ENCODE results near the gene NMT2. TPM values are rescaled to one million over a fixed set of nuclear protein-coding genes. Genes with fewer than 3 reads are reported as not detected.
"Not testable (repeated sequence)": the region's sequence is repeated elsewhere in the genome, so short reads cannot be mapped to it uniquely, and the experiment has no call there.

The NMT2 gene
- total RNA-seq, result 50.1 and 56.2 TPM in 2 replicates

DNA sequence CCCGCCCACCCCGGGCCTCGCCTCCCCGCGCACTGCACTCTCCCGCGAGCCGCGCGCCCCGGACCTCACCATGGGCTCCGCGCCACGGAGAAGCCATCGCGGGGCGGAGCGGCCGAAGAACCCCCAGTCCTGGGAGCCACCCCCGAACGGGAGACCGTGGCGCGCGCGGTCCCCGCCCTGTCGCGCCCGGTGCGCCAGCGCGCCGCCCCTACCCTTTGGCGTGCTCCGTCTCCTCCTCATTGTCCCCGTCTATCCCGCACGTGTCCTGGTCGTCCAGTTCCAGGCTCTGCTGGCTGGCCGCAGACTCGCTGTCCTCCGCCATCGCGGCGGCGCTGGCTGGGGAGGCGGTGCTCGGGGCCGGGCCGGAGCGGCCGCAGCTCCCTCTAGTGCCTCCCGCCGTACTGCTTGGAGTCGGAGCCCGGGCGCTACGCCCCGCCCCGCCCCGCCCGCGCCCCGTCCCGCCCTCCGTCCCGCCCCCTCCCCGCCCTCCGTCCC, at the start of gene NMT2:
TSS of gene NMT2 (minus strand) at position 403 of the 495 bp plus-strand sequence. CDS start at position 322, 81 bp downstream.
- intact Hi-C loops (cut with micrococcal nuclease), result loop anchor here (1.0 to 5.0 kb wide), 8 partner anchors 27 to 1269 kb away; partner anchors contain the start of genes ACBD7, CDNF, FAM171A1 and HSPA14

DNA sequence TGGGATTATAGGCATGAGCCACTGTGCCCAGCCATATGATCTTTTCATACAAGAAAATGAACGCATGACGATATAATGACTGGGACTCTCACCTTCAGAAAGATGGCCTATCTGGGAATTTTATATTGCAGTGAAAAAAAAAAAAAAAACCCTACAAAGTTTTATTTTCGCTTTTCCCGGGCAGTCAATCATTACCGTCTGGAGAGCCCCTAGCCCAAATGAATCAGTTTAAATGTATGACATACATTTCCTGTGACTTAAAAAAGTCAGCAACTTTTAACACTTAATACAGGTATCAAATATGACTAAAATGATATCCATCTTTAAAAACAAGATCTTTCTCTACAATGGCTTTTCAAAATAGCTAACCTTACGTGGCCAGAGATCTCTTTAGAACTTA, 48.2 kb upstream of the NMT2 start:
- intact Hi-C loops (cut with micrococcal nuclease), result no loop called here

DNA sequence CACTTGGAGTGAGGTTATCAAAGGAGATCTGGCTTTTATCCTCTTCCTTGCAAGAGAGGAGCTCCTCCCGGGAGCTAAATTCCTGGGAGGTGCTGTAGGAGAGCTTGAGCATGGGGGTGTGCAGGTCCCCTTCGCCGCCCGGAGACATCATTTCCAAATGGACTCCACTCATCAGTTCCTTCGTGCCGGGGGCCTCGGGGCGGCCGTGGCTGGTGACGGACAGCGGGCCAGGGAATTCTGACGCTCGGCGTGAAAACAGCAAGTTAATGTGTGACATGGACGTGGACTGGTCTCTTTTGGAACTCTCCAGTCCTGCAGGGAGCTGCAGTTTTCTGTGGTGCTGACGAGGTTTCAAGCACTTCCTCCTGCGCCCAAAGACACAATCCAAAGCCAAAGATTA, 45.7 kb upstream of the NMT2 start:
- intact Hi-C loops (cut with micrococcal nuclease), result no loop called here

DNA sequence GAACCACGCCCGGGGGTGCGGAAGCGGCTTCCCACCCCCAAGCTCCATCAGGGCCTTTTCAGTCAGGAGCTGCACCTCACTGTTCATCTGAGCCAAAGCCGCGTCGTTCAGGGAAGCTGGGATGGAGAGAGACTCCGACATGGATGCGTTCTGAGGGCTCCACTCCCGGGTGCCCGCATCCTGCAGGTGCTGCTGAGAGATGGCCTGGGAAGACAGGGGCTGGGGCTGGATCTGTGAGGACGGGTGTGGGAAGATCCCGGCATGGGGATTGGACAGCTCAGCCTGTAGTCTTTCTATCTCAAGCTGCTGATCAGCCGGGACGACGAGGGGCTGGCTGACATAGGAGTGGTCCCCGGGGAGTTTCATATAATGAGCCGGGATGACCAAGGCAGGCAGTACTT, 45.0 kb upstream of the NMT2 start:
- intact Hi-C loops (cut with micrococcal nuclease), result no loop called here

DNA sequence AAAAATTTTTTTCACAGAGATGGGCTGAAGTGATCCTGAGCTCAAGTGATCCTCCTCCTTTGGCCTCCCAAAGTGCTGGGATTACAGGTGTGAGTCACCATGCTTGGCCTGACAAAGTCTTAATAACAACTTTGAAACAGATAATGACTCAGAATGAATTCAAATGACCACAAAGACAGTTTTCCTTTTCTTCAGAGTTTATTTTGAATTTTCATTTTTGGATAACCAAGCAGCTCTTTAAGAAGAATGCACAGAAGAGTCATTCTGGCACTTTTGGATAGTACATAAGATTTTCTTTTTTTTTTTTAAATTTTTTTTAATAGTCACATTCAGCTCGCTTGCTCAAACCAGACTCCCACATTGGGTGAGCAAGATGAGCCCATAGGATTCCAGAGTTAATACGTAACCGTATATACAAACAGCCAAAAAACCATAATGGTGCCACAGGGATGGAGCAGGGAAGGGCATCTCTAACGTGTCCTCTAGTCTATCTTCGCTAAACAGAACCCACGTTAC, 43.0 kb upstream of the NMT2 start:
- intact Hi-C loops (cut with micrococcal nuclease), result no loop called here

DNA sequence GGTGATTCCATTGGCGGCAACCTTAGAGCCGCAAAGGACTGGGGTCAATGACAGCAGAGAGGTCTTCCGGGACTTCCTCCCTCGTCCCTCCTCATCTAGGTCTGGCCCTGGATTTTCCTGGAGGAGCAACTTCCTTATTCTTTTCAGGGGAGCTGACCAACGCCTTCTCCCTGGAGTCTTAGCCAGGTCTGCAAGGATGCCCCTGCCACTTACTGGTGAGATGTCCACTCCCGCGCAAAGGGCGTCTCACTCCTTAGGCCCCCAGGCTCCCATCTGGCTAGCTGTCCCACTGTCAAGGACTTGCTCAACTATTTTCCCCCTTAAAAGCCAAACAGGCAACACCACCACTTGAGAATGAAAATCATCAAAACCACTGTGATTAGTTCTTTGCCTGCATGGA, 42.0 kb upstream of the NMT2 start:
- intact Hi-C loops (cut with micrococcal nuclease), result no loop called here

DNA sequence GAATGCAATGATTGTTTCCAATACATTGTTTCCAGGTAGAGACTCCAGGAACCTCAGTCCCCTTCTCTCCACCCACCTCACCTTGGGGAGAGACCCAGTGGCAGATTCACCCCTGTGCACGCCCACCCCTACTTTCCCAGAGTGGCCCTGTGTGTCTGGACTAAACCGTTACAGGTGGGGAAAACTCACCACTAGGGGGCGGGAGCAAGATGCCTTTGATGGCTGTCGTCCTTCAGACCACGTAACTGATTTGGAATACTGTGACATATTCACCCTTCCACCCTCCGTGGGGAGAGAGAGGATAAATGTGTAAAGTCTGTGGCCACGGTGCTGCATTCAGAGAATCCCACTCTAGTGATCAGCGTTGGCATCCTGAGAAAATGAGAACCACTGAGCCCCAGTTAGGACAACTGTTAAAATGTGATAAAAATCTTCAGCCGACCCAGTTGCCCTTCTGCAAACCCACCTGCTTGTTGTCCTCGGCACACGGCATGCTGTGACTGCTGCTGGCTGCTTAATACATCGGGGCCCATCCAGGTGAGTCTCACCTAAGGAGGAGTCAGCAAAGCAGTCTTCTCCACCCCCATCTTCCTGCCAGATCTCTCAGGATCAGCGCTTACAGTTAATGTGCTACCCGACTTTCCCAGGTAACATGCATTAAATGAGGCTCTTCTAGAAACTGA, 41.5 kb upstream of the NMT2 start:
- intact Hi-C loops (cut with micrococcal nuclease), result loop anchor here (1.0 to 5.0 kb wide), 4 partner anchors 21 to 161 kb away; partner anchors contain the start of gene FAM171A1

DNA sequence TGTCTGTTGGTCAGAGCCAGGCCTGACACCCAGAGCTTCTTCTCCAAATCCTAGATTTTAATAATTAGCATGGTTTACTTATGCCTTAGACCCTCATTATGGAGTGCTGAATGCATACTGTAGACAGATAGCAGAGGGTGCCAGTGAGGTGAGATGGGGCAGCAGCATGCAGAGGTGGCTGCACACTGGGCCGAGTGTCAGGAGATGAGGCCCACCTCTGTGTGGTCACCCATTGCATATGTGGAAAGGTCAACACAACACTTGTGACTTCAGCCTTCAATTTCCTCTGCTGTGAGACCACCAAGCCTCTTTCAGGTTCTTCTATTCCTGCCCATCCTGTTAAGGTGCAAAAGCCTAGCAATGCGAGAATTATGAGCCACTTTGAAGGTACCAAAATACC, 39.7 kb upstream of the NMT2 start:
- intact Hi-C loops (cut with micrococcal nuclease), result loop anchor here (2.0 to 5.0 kb wide), 2 partner anchors 19 to 86 kb away; no protein-coding TSS in a partner anchor

DNA sequence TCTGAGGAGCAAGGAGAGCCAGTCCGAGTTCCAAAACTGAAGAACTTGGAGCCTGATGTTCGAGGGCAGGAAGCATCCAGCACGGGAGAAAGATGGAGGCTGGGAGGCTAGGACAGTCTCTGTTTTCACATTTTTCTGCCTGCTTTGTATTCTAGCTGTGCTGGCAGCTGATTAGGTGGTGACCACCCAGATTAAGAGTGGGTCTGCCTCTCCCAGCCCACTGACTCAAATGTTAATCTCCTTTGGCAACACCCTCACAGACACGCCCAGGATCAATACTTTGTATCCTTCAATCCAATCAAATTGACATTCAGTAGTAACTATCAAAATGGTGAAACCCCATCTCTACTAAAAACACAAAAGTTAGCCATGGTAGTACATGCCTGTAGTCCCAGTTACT, 38.9 kb upstream of the NMT2 start:
- intact Hi-C loops (cut with micrococcal nuclease), result loop anchor here (5.0 kb wide), 1 partner anchor 85 kb away; no protein-coding TSS in a partner anchor

DNA sequence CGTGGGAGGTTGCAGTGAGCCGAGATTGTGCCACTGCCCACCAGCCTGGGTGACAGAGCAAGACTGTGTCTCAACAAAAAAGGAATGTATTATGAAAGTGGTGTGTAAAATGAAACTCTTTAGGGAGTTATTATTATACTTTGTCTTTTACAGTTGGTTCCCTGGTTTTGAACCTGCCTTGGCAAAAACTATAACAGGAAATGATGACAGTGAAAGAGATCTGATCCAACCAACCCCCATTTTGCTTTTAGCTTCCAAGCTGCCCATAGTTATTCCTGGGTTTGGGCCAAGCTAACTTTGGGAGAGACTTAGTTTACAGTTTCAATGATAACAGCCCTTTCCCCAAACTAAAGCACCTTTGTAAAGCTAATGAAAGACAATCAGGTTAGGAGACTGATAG, 34.1 kb upstream of the NMT2 start:
- intact Hi-C loops (cut with micrococcal nuclease), result no loop called here

DNA sequence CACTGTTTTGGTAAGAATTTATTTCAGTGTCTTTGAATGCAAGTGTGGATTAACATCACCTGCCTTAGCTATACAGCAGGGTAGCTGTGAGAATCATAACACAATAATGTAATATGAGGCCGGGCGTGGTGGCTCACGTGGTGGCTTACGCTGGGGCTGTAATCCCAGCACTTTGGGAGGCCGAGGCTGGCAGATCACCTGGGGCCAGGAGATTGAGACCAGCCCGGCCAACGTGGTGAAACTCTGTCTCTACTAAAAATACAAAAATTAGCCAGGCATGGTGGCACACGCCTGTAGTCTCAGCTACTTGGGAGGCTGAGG, 33.8 kb upstream of the NMT2 start:
- intact Hi-C loops (cut with micrococcal nuclease), result not testable (repeated sequence)

DNA sequence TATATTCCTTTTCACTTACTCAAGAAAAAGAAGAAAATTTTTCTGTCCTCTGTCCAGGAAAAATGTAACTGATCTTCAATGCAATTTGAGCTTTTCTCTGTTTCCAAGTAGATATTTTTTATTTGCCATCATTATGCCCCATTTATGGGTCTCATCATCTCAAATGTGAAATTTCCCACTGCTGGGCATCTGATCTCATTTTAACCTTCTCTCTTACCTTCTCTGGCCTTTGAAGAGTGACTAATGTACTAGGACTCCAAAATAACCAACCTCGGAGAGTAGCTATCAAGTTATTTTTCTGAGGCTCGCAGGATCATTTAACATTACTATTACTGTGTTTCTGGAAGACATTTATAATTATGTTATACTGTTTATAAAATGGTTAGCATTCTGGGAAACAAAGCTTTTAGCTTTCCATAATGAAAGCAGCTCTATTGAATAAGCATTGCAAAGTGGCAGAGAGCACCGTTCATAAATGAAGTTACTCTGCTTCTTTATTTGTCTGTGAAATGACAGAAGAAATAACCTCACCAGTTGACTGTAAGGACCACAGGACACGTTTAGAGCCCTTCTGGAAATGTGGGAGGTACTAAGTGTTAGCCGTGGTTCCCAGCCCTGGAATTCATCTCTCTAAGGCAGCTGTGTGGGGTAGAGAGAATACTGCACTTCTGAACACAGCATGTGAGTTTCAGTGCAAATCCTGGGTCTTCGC, 33.3 kb upstream of the NMT2 start:
- intact Hi-C loops (cut with micrococcal nuclease), result no loop called here

DNA sequence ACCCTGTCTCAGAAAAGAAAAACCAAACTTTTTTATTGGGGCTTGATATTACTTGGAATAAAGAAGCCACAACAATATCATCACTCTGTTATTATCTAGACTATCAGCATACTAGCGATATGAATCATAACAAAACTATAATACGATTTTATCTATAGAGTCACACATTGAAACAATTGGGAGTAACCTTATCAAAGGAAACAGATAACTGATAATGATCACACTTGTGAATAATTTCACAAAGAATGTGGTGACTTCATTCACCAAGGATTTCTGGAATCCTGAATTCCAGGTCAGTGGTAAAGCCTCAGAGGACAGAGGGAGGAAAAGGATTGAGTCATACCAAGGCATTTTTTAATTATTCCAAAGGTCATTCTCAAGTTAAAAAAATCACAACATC, 32.1 kb upstream of the NMT2 start:
- intact Hi-C loops (cut with micrococcal nuclease), result no loop called here

DNA sequence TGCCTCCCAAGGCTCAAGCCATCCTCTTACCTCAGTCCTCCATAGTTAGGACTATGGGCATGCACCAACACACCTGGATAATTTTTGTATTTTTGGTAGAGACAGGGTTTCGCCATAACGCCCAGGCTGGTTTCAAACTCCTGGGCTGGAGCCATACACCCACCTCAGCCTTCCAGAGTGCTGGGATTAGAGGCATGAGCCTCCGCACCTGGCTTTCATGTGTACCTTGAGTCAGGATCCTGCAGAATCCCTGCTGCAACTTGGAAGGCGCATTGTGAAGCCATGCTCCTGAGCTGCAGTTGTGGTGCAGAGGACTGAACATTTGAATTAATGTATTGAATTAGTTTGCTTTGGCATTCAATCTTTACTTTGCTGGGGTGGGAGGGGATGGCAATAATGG, 29.4 kb upstream of the NMT2 start:
- intact Hi-C loops (cut with micrococcal nuclease), result loop anchor here (1.0 kb wide), 1 partner anchor 10 kb away; no protein-coding TSS in a partner anchor

DNA sequence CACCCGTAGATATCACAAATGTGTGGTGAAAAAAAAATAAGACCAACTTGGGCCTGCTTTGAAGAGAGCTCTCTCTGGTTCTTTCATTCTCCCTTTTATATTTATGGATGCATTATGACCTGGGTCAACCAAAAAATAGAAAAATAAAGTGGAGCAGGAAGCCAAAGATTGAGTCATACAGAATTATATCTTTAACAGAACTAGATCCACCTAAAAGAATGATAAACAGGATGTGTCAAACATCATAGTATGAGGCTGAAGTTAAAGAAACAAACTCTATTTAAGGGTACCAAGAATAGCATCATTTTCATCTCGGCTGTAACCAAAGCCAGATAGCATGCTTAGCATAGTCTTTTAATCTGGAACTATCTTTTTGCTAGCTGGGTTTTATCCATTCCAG, 28.8 kb upstream of the NMT2 start:
- intact Hi-C loops (cut with micrococcal nuclease), result loop anchor here (1.0 kb wide), 1 partner anchor 9 kb away; no protein-coding TSS in a partner anchor

DNA sequence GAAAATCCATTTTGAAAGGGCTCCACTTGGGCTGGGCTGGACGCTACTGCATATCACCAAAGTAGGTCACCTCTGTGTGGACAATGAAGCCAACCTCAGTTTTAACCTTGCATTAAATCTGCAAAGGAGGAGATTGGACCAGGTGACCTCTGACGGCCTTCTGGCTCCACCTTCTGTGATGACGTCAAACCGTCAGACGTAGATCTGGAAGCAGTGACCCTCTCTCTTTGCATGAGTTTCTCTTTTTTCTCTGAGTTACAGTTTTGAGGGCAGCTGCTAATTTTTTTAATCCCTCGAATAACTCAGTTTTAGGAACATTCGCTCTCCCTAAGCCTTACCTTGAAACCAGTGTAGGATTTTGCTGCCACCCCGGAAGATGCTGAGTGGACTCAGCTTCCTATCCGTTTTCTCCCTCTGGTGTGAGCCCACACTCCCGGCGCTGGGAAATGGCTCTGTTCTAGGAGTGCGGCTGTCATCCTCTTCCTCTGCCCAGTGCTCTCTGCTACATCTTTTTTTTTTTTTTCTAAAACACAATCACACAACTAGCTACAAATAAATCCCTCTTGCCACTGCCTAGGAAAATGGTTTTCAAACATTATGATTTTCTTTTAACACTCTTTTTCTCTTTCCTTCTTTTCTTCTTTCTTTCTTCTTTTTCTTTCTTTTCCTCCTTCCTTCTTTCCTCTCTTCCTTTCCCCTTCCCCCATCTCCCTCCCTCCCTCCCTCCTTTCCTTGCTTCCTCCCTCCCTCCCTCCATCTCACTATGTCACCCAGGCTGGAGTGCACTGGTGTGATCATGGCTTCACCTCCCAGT, 27.7 kb upstream of the NMT2 start:
- intact Hi-C loops (cut with micrococcal nuclease), result no loop called here

DNA sequence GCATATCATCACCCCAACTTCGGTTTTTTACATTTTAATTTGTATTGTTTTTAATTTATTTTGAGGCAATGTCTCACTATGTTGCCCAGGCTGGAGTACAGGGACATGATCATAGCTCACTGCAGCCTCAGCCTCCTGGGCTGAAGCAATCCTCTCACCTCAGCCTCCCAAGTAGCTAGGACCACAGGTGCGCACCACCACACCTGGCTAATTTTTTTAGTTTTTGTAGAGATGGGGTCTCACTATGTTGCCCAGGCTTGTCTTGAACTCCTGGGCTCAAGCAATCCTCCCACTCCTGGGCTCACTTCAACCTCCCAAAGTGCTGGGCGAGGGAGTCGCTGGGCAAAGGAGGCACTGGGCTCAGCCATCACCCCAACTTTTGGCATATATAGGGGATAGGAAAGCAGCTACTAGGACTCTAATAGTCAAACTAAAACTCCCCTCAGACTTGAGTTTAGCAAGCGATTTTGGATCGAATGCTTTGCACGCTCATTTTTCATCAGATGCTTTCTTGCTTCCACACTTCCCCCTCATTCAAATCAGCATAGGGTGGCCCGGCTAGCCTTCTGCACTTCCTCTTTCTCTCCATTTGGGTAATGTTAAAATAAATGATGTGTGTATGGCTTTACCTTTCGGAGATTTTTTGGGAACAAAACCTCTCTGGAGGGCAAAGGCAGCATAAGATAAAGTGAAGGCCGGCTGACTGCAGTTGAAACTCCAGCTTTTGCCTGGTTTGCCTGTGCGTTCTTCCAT, 20.8 kb upstream of the NMT2 start:
- intact Hi-C loops (cut with micrococcal nuclease), result loop anchor here (2.0 kb wide), 1 partner anchor 19 kb away; no protein-coding TSS in a partner anchor

DNA sequence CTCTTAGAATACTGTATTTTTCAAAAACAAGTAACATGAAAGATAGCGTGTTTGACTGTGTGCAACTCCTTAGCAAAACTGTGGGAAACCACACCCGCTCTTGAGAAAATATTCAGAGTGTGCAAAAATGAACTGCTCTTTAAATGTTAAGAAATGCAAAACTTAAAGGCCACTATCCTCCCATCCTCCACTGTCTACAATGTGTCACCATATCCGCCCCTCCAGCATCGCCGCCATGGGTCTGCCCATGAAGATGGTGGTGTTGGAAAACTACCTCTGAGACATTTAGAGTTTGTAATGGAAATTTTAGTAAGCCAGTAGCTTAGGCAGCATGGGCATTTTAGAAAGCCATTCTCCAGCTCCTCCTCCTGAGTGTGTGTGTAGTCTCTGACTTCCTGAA, 20.1 kb upstream of the NMT2 start:
- intact Hi-C loops (cut with micrococcal nuclease), result loop anchor here (1.0 to 2.0 kb wide), 3 partner anchors 9 to 20 kb away; no protein-coding TSS in a partner anchor

DNA sequence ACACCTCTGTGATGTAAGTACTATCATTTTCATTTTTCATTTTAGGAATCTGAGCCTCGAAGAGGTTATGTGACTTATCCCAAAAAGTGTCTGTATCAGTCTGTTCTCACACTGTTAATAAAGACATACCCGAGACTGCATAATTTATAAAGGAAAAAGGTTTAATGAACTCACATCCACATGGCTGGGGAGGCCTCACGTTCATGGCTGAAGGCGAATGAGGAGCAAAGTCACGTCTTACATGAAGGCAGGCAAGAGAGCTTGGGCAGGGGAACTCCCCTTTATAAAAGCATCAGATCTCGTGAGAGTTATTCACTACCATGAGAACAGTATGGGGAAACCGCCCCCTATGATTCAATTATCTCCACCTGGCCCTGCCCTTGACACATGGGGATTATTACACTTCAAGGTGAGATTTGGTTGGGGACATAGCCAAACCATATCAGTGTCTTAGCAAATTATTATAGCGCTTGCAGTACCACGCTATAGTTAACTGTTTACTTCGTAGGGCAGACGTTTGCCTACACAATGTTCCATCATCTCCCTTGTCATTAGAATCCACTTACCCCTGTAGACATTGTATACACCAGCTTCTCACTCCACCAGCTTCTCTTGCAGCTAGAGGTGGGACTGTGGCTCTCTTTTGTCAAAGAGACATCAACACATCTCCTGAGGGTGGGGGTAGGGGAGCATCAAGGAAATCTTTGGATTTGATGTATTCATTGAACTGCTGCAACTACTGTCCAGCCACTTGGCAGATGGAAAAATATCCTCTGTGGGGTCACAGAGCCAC, 15.4 kb upstream of the NMT2 start:
- intact Hi-C loops (cut with micrococcal nuclease), result no loop called here
